Gastrocnemius medialis (tissue), 4 donors: ENCODE data around the gene USP17L29.
"Not testable (repeated sequence)": the region's sequence is repeated elsewhere in the genome, so short reads cannot be mapped to it uniquely, and the experiment has no call there.

Experiments
- POLR2A ChIP-seq, 2 donors: fragments of 450-650 bp; IDR thresholded peaks; one replicate each; pipeline ENCODE4 v1.6.1; 2017; ENCODE audit warnings: antibody characterized with exemption in 2 of 2, mild to moderate bottlenecking in 2 of 2, moderate library complexity in 2 of 2
- TF ChIP-seq, protein P1 (sequence below), 5 experiments: fragments of 450-650 bp in 3 of 5; fragments of 200-600 bp in 2 of 5; sonication (generic) in 2 of 5; IDR thresholded peaks in 4 of 5; conservative IDR thresholded peaks in 1 of 5; 1 replicate in 4 of 5; 2 replicates in 1 of 5; pipeline ENCODE4 v1.5.1; 2016 to 2019; ENCODE audit warnings: antibody characterized with exemption in 5 of 5, mild to moderate bottlenecking in 3 of 5, moderate library complexity in 3 of 5

DNA sequence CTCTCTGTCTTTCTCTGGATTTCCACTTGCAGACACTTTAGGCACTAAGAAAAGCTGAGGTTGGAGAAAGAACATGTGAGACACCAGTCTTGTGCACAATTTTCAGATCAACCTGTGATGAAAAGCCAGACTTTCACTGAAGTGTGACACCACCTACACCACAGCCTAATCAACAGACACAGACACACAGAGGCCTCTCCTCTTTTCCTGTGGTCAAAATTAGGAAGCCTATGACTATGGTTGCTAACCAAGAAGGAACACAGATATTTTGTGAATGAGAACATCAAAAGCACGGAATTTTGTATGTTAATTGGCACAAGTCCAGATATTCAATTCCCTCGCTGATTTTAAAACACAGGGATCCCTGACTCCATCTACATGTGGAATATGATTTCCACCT, 35.6 kb downstream of the USP17L29 start:
- TF ChIP-seq, protein P1, sequence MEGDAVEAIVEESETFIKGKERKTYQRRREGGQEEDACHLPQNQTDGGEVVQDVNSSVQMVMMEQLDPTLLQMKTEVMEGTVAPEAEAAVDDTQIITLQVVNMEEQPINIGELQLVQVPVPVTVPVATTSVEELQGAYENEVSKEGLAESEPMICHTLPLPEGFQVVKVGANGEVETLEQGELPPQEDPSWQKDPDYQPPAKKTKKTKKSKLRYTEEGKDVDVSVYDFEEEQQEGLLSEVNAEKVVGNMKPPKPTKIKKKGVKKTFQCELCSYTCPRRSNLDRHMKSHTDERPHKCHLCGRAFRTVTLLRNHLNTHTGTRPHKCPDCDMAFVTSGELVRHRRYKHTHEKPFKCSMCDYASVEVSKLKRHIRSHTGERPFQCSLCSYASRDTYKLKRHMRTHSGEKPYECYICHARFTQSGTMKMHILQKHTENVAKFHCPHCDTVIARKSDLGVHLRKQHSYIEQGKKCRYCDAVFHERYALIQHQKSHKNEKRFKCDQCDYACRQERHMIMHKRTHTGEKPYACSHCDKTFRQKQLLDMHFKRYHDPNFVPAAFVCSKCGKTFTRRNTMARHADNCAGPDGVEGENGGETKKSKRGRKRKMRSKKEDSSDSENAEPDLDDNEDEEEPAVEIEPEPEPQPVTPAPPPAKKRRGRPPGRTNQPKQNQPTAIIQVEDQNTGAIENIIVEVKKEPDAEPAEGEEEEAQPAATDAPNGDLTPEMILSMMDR (IDR thresholded peaks at IDR 0.05 in 4 of 5, conservative IDR thresholded peaks at IDR 0.05 in 1 of 5) = not testable (repeated sequence)
- not testable (repeated sequence) for TF ChIP-seq POLR2A (IDR thresholded peaks at IDR 0.05)
